HK-2 (cell line): Measurements from ENCODE around the gene WDR44.
"Not testable (repeated sequence)": the region's sequence is repeated elsewhere in the genome, so short reads cannot be mapped to it uniquely, and the experiment has no call there.

ENCODE experiments used
- DNase-seq: peaks from one replicate; pipeline ENCODE4 v3.0.0-alpha.2; 2018; ENCODE audit not compliant: unreplicated experiment

The WDR44 gene

DNA sequence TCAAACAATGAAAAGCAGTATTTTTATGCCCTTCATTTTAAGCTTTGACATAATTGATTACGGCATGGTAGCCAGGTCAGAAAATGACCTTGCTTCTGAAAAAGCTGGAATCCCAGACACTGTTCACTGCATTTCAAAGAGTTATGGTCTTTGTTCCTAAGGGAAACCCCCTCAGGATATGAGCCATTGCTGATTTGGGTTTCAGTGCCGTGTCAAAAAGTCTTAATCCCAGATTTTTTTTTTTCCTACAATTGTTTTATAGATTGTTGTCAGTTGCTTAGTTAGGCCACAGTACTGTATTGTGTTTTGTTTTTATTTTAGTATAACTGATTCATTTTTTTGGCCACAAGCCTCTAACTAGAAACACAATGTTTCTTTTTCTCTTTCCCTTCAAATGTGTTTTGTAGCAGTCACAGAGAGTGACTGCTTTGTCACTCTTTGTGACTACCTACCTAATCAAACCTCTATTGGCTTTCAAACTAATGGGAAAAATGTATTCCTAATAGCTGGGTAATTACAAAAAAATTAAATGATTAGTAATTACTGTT, 10.3 kb downstream of the WDR44 start:
- DNase-seq: no peak

DNA sequence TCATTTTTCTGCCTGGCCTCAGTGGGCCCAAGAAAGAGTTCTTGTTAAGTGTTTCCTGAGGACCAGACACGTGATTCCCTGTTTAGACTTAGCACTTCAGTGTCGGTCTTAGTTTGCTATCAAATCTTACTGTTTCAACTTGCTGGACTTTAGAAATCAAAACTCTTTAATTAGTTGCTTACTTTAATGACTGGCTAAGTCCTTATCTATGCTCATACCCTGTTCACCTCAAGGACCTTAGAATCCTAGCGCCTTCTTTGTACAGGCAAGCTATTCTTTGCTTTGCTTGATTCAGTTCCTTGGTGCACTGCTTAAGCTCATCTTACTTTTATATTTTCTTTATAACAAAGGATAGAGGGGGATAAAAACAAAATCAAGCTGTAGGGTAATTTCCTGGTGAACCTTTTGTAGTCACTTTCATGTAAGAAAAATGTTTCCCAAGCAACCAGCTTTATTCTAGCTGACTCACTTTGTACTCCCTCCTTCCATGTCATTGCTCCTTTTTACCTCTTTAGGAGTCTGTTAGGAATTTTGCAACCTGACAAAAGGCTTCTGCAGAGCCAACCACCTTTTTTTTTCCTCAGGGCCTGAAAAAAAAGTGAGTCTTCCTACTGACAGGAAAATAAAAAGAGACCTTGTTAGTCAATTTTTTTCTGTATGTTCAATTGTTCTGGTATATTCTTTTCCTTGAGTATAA, 14.7 kb downstream of the WDR44 start:
- no peak for DNase-seq

- DNase-seq: no peak
These were observed 18.4 kb downstream of the WDR44 start for GRCh38 chrX:118364261-118364660.

- DNase-seq: no peak
These were observed 21.4 kb downstream of the WDR44 start for GRCh38 chrX:118367338-118367737.

GRCh38 chrX:118368398-118368797, 22.5 kb downstream of the WDR44 start:
- no peak for DNase-seq

DNA sequence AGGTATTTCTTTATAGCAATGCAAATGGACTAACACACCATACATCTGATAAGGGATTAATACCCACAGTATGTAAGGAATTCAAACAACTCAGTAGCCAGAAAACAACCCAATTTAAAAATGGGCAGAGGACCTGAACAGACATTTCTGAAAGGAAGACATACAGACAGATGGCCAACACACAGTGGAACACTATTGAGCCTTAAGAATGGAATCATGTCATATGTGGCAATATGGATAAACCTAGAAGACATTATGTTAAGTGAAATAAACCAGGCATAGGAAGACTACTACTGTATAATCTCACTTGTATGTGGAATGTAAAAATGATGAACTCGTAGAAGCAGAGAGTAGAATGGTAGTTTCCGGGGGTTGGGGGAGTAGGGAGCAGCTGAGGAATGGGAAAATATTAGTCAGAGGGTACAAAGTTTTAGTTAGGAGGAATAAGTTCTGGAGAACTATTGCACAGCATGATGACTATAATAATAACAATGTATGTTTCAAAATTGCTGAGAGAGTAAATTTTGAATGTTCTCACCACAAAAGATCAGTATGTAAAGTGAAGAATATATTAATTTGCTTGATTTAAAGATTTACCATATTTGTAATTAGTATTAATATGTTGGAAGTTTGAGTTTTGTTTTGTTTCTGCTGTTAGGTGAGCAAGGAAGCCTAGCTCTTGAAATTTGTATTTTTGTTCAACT, 25.2 kb downstream of the WDR44 start:
- DNase-seq: no peak

DNA sequence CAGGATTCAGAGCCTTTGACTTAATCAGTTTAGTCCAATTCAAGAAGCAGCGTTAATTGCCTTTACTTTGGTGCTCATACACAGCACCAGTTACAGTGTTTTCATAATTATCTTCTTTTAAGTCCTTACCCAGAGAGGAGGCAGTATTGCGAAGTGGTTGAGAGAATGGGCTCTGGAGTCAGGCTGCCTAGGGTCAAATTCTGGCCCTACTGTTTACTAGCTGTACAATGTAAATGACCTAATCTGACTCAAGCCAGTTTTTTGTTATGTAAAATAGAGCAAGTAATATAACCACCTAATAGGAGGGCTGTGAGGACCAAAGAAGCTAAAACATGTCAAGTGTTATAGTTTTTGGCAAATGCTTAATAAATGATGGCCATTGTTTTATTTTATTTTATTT, 27.6 kb downstream of the WDR44 start:
- DNase-seq: no peak

DNA sequence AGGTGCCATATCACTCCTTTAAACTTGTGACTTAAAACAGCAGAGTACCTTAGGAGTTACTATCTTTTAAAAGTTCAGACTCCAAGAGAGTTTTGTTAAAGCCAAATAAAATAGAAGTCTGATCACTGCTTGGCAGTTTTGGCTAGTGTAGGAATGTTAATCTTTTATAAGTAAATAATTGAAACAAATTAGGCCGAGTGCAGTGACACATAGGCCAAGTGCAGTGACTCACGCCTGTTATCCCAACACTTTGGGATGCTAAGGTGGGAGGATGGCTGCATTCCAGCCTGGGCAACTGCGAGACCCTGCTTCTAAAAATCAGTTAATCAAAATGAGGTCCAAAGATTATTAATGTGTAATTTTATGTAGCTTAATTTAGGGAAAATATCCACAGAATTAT, 37.2 kb downstream of the WDR44 start:
- DNase-seq: peak; percentile 19

DNA sequence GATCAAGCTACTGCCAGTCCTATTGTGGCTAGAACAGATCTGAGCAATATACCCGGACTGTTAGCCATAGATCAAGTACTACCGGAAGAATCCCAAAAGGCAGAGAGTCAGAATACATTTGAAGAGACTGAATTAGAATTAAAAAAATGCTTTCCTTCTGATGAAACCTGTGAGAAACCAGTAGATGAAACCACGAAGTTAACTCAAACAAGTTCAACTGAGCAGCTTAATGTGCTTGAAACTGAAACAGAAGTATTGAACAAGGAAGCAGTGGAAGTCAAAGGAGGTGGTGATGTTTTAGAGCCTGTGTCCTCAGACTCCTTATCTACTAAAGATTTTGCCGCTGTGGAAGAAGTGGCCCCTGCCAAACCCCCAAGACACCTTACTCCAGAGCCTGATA, 46.8 kb downstream of the WDR44 start:
- DNase-seq: no peak

DNA sequence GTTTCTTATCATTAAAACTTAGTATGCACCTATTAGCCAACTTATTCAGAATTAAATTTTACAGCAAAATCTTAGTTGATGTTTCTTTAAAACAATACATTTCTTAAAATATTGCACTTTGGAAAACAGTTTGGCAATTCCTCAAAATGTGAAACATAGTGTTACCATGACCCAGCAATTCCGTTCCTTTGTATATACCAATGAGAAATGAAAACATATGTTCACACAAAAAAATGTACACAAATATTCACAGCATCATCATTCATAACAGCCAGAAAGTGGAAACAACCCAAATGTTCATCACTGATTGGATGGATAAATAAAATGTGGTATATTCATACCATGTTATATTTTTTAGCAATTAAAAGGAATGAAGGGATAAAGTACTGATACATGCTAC, 50.2 kb downstream of the WDR44 start:
- DNase-seq: no peak

- no peak for DNase-seq
These were observed 72.9 kb downstream of the WDR44 start for GRCh38 chrX:118418811-118419251.

DNA sequence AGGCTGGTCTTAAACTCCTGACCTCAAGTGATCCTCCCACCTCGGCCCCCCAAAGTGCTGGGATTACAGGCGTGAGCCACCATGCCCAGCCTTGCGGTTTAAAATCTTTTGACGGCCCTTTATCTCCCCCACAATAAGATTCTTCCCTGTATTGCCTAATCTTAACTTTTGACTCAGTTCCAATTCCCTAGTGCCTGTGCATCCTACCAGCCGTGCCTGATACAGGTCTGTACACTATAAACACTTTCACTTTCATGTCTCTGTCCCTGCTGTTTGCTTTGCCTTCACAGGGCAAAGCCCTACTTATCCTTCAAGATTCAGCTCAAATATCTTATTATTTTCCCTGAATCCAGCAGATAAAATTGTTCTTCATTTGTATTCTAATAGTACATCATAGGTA, 74.6 kb downstream of the WDR44 start:
- no peak for DNase-seq

DNA sequence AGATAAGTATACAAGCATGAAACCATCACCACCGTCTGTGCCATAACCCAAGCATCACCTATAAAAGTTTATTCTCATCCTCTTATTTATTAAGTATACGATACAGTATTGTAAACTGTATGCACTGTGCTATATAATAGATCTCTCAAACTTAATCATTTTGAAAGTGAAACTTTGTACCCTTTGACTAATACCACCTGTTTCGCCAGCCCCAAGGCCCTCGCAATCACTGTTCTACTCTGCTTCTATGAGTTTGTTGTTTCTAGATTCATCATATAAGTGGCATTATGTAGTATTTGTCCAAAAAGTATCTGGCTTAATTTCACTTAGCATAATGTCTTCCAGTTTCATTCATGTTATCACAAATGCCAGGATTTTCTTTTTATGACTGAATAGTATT, 77.7 kb downstream of the WDR44 start:
- DNase-seq: no peak

DNA sequence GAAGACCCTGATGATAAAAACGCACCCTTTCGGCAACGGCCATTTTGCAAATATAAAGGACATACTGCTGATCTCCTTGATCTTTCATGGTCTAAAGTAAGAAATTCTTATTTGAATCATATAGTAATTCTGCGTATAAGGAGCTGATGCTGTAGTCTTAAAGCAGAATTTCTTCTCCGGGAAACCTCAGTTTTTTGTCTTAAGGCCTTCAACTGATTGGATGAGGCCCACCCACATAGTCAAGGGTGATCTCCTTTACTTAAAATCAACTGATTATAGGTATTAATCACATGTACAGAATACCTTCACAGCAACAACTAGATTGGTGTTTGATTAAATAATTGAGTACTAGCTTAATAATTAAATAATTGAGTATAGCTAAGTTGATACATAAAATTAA, 86.9 kb downstream of the WDR44 start:
- DNase-seq: no peak

GRCh38 chrX:118437283-118437682, 91.4 kb downstream of the WDR44 start:
- DNase-seq: no peak

DNA sequence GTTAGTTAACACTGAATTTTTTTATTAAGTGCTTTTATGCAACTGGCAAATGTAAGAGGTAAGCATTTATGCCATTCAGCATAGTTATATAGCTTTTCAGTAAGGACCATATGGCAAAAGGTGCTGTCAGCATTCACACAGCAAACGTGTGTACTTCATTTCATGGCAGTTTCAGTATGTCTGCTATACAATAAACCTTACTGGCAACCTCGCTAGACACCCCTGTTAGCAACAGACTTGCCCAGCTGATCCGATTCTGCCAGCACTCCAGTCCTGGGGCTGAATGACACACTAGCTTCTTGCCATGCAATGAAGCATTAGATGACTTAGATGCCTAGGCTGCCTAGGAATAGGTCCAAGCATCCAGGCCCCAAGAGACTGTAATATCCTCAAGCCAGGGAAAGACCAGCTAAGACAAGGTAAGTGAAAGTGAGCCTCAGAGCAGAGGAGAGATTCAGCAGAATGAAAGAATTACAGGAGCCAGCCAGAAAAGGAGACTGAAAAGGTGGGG, 102.4 kb downstream of the WDR44 start:
- no peak for DNase-seq

DNA sequence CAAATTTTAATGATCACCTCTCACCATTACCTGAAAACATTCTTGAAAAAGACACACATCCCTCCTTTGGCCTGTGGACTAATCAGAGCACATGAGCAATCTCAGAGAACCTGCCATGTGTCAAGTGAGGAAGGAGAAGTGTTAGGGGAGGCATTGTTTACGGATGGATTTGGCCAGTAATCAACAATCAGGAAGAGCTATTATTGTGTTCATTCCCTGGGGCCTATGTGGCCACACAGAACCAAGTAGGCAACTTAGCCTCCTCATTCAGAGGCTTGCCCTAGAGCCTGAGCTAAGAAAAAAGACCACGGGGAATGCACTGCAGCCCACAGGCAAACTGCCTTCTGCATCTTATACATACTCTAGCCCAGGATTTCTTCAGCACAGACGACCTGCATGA, 109.1 kb downstream of the WDR44 start:
- no peak for DNase-seq

GRCh38 chrX:118459494-118459893, 113.6 kb downstream of the WDR44 start:
- DNase-seq: peak; percentile 3

DNA sequence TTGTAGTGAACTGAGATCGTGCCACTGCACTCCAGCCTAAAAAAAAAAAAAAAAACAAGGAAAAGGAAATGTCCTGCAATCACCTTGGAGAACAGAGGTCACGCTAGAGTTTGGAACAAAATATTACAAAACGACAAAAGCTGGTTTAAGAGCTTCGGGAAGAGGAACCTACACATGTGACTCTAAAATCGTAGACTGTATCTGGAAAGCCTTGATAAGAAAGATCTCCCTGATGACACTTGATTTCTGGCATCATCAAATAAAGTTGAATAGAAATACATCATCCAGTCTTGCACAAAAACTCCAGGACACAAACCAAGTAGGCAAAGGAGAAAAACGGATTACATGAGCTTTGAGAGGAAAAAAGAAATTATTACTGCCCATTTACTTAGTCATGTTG, 118.6 kb downstream of the WDR44 start:
- no peak for DNase-seq

DNA sequence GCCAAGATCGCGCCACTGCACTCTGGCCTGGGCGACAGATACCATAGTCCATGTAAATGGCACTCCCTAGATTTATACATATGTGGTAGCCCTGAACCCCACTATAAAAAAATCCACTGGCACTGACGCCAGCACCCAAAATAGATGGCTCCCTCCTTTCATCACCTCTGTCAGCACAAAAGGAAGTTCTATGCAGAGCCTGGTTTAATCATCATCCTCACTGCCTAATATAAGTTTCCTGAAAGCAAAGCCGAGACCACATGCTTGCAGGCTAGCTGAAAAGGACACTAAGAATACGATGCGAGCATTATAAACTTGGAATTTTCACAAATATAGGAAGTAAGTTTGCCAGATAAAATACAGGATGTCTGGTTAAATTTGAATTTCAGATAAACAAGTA, 122.2 kb downstream of the WDR44 start:
- DNase-seq: no peak

DNA sequence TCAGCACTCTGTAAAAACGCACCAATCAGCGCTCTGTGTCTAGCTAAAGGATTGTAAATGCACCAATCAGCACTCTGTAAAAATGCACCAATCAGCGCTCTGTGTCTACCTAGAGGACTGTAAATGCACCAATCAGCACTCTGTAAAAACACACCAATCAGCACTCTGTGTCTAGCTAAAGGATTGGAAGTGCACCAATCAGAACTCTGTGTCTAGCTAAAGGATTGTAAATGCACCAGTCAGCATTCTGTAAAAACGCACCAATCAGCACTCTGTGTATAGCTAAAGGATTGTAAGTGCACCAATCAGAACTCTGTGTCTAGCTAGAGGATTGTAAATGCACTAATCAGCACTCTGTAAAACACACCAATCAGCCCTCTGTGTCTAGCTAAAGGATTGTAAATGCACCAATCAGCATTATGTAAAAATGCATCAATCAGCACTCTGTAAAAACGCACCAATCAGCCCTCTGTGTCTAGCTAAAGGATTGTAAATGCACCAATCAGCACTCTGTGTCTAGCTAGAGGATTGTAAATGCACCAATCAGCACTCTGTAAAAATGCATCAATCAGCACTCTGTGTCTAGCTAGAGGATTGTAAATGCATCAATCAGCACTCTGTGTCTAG, 124.9 kb downstream of the WDR44 start:
- not testable (repeated sequence) for DNase-seq

GRCh38 chrX:118474586-118474985, 128.7 kb downstream of the WDR44 start:
- no peak for DNase-seq

DNA sequence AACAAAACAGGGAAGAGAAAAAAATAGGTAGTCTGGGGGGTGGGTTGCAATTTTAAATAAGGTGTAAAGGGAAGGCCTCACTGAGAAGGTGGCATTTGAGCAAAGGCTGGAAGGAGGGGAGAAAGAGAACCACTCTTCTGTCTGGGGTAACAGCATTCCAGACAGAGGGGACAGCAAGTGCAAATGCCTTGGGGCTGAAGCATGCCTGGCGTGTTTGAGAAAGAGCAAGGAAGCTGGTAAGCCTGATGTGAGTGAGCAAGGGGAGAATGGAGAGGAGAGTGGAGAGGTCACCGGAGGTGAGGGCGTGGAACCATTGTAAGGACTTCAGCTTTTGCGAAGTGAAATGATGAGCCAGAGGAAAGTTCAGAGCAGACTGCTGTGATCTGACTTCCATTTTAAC, 130.0 kb downstream of the WDR44 start:
- DNase-seq: no peak
